Measurements from ENCODE around the gene SRPK1. TPM values are rescaled to one million over a fixed set of nuclear protein-coding genes. Genes with fewer than 3 reads are reported as not detected.

The SRPK1 gene
- total RNA-seq, 1 donor from 2014 or later, result 36.0 TPM

DNA sequence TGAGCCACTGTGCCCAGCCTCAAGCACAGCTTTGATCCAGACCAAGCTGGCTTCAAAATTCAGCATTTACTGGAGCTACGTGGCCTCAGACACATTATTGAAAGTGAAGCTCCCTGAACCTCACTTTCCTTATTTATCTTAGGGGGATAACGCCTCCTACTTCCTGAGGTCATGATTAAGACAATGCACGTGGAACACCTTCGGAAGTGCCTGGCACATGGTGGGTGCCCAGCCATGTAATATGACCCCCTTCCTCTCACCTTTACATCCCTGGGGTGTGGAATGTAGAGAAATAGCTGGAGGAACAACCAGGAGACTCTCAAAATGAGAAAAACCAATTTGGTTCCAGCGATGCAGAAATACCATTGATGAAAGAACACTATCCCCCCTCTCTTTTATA lies 122.2 kb downstream of the SRPK1 start:
- no peaks in the 10 kb centered on the region for H3K9me3 Mint-ChIP-seq (ENCODE audit: unreplicated experiment)
- H3K4me3 Mint-ChIP-seq (ENCODE audit: unreplicated experiment), result no peak overlapping the region
- no peaks in the 10 kb centered on the region for H3K4me1 Mint-ChIP-seq (ENCODE audit: unreplicated experiment)
- peaks cover 21% of the 10 kb centered on the region for H3K27me3 Mint-ChIP-seq (ENCODE audit: unreplicated experiment)
- no peak overlapping the region for H3K27ac Mint-ChIP-seq (ENCODE audit: unreplicated experiment)
- TF ChIP-seq CTCF (IDR thresholded peaks at IDR 0.05), result no peak
- no peak for DNase-seq (ENCODE audit: extremely low spot score, unreplicated experiment)
- no peaks in the 10 kb centered on the region for H3K36me3 Mint-ChIP-seq (ENCODE audit: unreplicated experiment)

DNA sequence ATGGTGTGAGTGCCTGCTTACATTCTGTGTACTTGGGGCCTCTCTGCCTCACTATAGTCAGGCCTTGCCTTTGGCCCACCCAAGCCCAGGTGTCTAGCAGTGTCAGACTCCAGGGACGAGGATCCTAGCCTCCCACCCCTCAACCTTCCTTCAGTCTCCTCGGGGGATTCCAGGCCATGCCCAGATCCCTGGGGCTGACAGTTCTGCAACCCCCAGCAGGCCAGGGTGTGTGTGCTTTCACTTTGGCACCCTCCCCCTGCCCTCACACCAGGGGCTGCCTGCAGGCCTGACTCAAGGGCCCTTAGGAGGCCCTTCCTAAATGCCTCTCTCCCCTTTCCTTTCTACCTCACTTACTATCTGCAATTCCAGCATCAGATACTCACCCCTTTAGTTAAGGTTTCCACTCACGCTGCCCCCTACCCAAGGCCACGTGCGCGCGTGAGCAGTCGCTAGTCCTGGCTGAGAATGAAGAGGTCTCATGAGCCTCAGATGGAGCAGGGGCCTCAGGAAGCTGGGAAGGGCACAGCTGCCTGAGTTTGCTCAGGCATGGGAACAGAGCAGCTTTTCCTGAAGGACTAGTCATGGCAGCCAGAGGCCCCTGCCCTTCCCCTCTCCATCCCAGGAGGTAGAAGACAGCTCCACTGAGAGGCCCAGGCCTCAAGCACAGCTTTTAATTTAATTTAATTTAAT lies 122.9 kb downstream of the SRPK1 start:
- DNase-seq (ENCODE audit: extremely low spot score, unreplicated experiment), result no peak
- Mint-ChIP-seq H3K27ac (ENCODE audit: unreplicated experiment) (no peak overlapping the region), H3K27me3 (ENCODE audit: unreplicated experiment) (peaks cover 24% of the 10 kb centered on the region), H3K36me3 (ENCODE audit: unreplicated experiment) (no peaks in the 10 kb centered on the region), H3K9me3 (ENCODE audit: unreplicated experiment) (no peaks in the 10 kb centered on the region), H3K4me3 (ENCODE audit: unreplicated experiment) (no peak overlapping the region), H3K4me1 (ENCODE audit: unreplicated experiment) (no peaks in the 10 kb centered on the region)
- TF ChIP-seq CTCF (IDR thresholded peaks at IDR 0.05), result no peak

GRCh38 chr6:35796236-35796635 lies 124.7 kb downstream of the SRPK1 start:
- no peaks in the 10 kb centered on the region for H3K36me3 Mint-ChIP-seq (ENCODE audit: unreplicated experiment)
- no peak overlapping the region for H3K27ac Mint-ChIP-seq (ENCODE audit: unreplicated experiment)
- H3K27me3 Mint-ChIP-seq (ENCODE audit: unreplicated experiment), result peaks cover 25% of the 10 kb centered on the region
- no peak for TF ChIP-seq CTCF (IDR thresholded peaks at IDR 0.05)
- no peak overlapping the region for H3K4me3 Mint-ChIP-seq (ENCODE audit: unreplicated experiment)
- DNase-seq (ENCODE audit: extremely low spot score, unreplicated experiment), result no peak
- H3K4me1 Mint-ChIP-seq (ENCODE audit: unreplicated experiment), result no peaks in the 10 kb centered on the region
- no peaks in the 10 kb centered on the region for H3K9me3 Mint-ChIP-seq (ENCODE audit: unreplicated experiment)

DNA sequence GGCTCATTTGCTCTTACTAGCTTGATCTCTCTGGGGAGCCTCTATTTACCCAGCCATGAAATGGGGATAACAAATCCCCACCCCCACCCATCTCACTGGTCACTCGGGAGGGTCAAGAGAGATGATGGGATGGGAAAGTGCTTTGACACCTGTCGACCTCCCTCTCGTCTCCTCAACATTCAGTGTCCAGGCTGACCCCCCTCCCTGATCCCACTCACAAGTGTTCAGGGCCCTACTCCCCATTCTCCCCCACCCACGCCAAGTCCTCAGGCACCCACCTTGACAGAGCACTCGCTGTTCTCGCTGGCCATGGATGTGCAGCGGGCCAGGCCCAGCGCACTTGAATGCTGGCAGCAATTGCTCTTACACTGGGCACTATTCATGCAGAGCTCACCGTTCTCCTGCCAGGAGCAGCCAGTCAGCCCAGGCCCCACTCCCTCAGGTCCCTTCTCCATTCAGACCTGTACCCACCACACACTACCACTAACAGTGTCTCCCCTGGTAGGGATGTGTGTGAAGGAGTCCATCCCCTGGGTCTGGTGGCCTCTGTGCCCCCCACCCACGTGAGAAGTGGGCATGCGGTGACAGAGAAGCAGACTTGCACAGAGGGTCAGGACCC lies 125.3 kb downstream of the SRPK1 start:
- no peaks in the 10 kb centered on the region for H3K36me3 Mint-ChIP-seq (ENCODE audit: unreplicated experiment)
- no peak for TF ChIP-seq CTCF (IDR thresholded peaks at IDR 0.05)
- no peaks in the 10 kb centered on the region for H3K4me1 Mint-ChIP-seq (ENCODE audit: unreplicated experiment)
- H3K9me3 Mint-ChIP-seq (ENCODE audit: unreplicated experiment), result no peaks in the 10 kb centered on the region
- no peak for DNase-seq (ENCODE audit: extremely low spot score, unreplicated experiment)
- H3K27ac Mint-ChIP-seq (ENCODE audit: unreplicated experiment), result no peak overlapping the region
- no peak overlapping the region for H3K4me3 Mint-ChIP-seq (ENCODE audit: unreplicated experiment)
- H3K27me3 Mint-ChIP-seq (ENCODE audit: unreplicated experiment), result peaks cover 31% of the 10 kb centered on the region

DNA sequence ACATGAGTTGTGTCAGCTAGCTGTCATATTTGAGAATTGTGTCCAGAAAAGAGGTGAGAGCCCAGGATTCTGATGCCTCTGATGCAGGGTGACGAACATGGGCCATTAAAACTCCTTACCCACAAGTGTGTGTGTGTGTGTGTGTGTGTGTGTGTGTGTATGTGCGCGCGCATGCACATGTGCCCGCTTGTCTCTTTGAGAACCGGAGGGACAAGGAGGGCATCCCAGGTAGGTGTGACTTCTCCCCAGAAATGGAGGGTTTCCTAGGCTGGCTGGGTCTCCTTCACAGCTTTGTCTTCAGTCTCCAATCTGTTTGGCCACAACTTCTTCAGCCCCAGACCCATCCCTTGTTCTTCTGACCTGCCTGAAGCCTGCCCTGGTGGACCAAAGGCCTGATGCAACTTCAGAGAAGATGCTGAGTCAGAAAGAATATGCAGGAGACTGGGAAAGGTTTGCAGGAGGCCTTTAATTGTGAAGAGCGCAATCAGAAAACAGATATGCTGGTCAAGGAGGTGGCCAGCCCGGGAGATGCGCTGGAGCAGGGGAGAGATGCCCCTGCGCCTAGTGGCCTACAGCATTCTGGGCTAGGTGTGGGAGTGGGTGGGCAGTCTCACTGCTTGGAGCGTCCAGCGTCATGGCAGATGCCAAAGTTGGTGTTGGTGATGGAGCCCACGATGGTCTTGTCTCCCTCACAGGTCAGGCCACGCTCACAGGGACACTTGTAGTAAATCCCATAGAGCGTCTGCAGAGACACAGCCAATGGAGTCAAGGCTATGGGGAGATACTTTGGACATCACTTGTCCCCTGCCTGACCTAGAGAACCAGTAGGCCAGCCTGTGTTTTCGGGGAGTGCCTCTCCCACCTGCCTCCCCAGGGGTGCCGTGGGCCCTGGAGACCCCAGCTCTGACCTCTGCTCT lies 126.1 kb downstream of the SRPK1 start:
- Mint-ChIP-seq H3K4me3 (ENCODE audit: unreplicated experiment) (no peak overlapping the region), H3K4me1 (ENCODE audit: unreplicated experiment) (no peaks in the 10 kb centered on the region), H3K9me3 (ENCODE audit: unreplicated experiment) (no peaks in the 10 kb centered on the region), H3K36me3 (ENCODE audit: unreplicated experiment) (no peaks in the 10 kb centered on the region), H3K27ac (ENCODE audit: unreplicated experiment) (no peak overlapping the region), H3K27me3 (ENCODE audit: unreplicated experiment) (peaks cover 32% of the 10 kb centered on the region)
- DNase-seq (ENCODE audit: extremely low spot score, unreplicated experiment), result no peak
- TF ChIP-seq CTCF (IDR thresholded peaks at IDR 0.05), result no peak

All from osteocyte (in vitro differentiated cells).